HepG2 (cell line): Measurements from ENCODE around the gene CNOT1. TPM values are rescaled to one million over a fixed set of nuclear protein-coding genes. Genes with fewer than 3 reads are reported as not detected.

Experiments
- CHD2 ChIP-seq: IDR thresholded peaks from 2 replicates; pipeline ENCODE4 v1.6.1; 2011; ENCODE audit warnings: low read depth, low read length, improper control_type of control experiment
- DPF2 ChIP-seq: sonication (generic); formaldehyde crosslinking; IDR thresholded peaks from 2 replicates; pipeline ENCODE4 v1.4.0; 2020; ENCODE audit warnings: mild to moderate bottlenecking, low read depth, missing genetic modification reagents, borderline replicate concordance
- ELF1 ChIP-seq: sonication (generic); formaldehyde crosslinking; IDR thresholded peaks from 2 replicates; pipeline ENCODE4 v1.4.0; 2020; ENCODE audit warnings: missing genetic modification reagents
- HDAC6 ChIP-seq: fragments of 200-600 bp; sonication (generic); IDR thresholded peaks from 2 replicates; pipeline ENCODE4 v1.7.0; 2017; ENCODE audit warnings: mild to moderate bottlenecking, antibody characterized with exemption, low read length, low read depth
- PCBP1 ChIP-seq: fragments of 200-400 bp; formaldehyde crosslinking; IDR thresholded peaks from 2 replicates; pipeline ENCODE4 v1.6.1; 2017; ENCODE audit warnings: mild to moderate bottlenecking, low read depth, low read length, borderline replicate concordance
- SETDB1 ChIP-seq: sonication (generic); formaldehyde crosslinking; IDR thresholded peaks from 2 replicates; pipeline ENCODE4 v1.5.1; 2020; ENCODE audit warnings: missing genetic modification reagents, mild to moderate bottlenecking, borderline replicate concordance
- SIX4 ChIP-seq: sonication (generic); formaldehyde crosslinking; IDR thresholded peaks from 2 replicates; pipeline ENCODE4 v1.4.0; 2020; ENCODE audit warnings: missing genetic modification reagents
- ZNF256 ChIP-seq: sonication (generic); formaldehyde crosslinking; conservative IDR thresholded peaks from 2 replicates; pipeline ENCODE4 v1.4.0; 2020; ENCODE audit warnings: missing genetic modification reagents
- ZNF446 ChIP-seq: sonication (generic); formaldehyde crosslinking; IDR thresholded peaks from 2 replicates; pipeline ENCODE4 v1.5.0; 2020; ENCODE audit warnings: mild to moderate bottlenecking, missing genetic modification reagents
- ZNF616 ChIP-seq: sonication (generic); formaldehyde crosslinking; IDR thresholded peaks from 2 replicates; pipeline ENCODE4 v1.5.0; 2020; ENCODE audit warnings: low read depth, mild to moderate bottlenecking, missing genetic modification reagents
- ZNF776 ChIP-seq: sonication (generic); formaldehyde crosslinking; IDR thresholded peaks from 2 replicates; pipeline ENCODE4 v1.4.0; 2020; ENCODE audit warnings: mild to moderate bottlenecking, missing genetic modification reagents
- ZSCAN21 ChIP-seq: sonication (generic); formaldehyde crosslinking; IDR thresholded peaks from 2 replicates; pipeline ENCODE4 v1.8.0; 2022; ENCODE audit warnings: mild to moderate bottlenecking, missing genetic modification reagents, moderate library complexity, borderline replicate concordance
- polyA plus RNA-seq, 8 experiments: library from polyadenylated mRNA; depleted of rRNA in 3 of 8; stranded (reverse) in 7 of 8; unstranded in 1 of 8; fragments of >200 nt; fragmentation: Illumina TruSeq in 4 of 8; extraction: Trizol in 4 of 8; gene quantifications; 2 replicates each; pipeline versions ENCODE4 v1.2.1 to v1.2.3, GENCODE V29; 2011 to 2016; ENCODE audit warnings: low read depth in 4 of 8, missing spikeins in 1 of 8, mixed read lengths in 1 of 8; ENCODE audit not compliant: insufficient read depth in 1 of 8
- total RNA-seq, 5 experiments: library from RNA; depleted of rRNA; stranded (reverse); fragments of >200 nt; fragmentation: Illumina TruSeq; extraction: Trizol; gene quantifications; 2 replicates each; pipeline ENCODE4 v1.2.3, GENCODE V29; 2016; ENCODE audit warnings: low read depth in 1 of 5
- TF ChIP-seq, protein P1 (sequence below): sonication (generic); formaldehyde crosslinking; IDR thresholded peaks from 2 replicates; pipeline ENCODE4 v1.5.0; 2020; ENCODE audit warnings: mild to moderate bottlenecking, missing genetic modification reagents
- TF ChIP-seq, protein P2 (sequence below): sonication (generic); formaldehyde crosslinking; IDR thresholded peaks from 2 replicates; pipeline ENCODE4 v1.4.0; 2020; ENCODE audit warnings: missing genetic modification reagents
- TF ChIP-seq, protein P3 (sequence below): sonication (generic); formaldehyde crosslinking; IDR thresholded peaks from 2 replicates; pipeline ENCODE4 v1.8.0; 2022; ENCODE audit warnings: missing genetic modification reagents, low read depth, mild to moderate bottlenecking, borderline replicate concordance
- TF ChIP-seq, protein P4 (sequence below): sonication (generic); formaldehyde crosslinking; IDR thresholded peaks from 2 replicates; pipeline ENCODE4 v1.5.0; 2020; ENCODE audit warnings: mild to moderate bottlenecking, missing genetic modification reagents, moderate library complexity
- TF ChIP-seq, protein P5 (sequence below): sonication (generic); formaldehyde crosslinking; IDR thresholded peaks from 2 replicates; pipeline ENCODE4 v1.4.0; 2020; ENCODE audit warnings: missing genetic modification reagents, borderline replicate concordance
- TF ChIP-seq, protein P6 (sequence below): IDR thresholded peaks from 2 replicates; pipeline ENCODE4 v1.6.1; 2016; ENCODE audit warnings: missing compliant biosample characterization, missing genetic modification reagents, borderline replicate concordance
- TF ChIP-seq, protein P7 (sequence below): sonication (generic); formaldehyde crosslinking; IDR thresholded peaks from 2 replicates; pipeline ENCODE4 v1.8.0; 2022; ENCODE audit warnings: low read depth, missing genetic modification reagents

Gene CNOT1
- total and polyA plus RNA-seq, 2 of the 13 experiments (the other 11 are each of a cell fraction or from before 2014, with no cell fraction given): 188 to 232 TPM

DNA sequence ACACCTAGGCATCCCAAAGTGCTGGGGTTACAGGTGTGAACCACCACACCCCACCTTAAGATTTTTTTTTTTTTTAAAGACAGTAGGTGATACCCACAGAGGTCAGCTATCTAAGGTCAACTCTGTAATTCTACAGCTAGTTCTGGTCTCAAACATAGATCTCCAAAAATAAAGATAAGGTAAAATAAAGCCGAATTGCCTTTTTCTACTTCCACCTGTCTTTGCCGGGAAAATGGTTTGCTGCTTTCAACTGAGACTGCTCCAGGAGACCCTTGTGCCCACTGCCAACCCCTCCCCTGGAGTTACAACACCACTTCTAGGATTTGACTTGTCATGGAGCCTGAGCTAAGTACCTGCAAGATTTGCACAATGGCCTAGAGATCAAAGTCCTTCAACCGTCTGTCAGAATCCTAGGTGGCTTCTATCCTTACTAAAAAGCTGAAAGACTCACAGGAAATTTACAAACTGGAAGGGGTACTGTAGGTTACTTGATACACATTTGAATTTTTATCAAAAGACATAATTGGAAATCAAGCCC is 4.7 kb upstream of the CNOT1 start (continued):
- TF ChIP-seq, protein P1, sequence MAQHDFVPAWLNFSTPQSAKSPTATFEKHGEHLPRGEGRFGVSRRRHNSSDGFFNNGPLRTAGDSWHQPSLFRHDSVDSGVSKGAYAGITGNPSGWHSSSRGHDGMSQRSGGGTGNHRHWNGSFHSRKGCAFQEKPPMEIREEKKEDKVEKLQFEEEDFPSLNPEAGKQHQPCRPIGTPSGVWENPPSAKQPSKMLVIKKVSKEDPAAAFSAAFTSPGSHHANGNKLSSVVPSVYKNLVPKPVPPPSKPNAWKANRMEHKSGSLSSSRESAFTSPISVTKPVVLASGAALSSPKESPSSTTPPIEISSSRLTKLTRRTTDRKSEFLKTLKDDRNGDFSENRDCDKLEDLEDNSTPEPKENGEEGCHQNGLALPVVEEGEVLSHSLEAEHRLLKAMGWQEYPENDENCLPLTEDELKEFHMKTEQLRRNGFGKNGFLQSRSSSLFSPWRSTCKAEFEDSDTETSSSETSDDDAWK (CRISPR knock-in tag): no peak
- TF ChIP-seq ZNF776 (CRISPR knock-in tag) (no peak), ZNF446 (CRISPR knock-in tag) (no peak), SIX4 (CRISPR knock-in tag) (no peak), SETDB1 (CRISPR knock-in tag) (no peak), ZSCAN21 (CRISPR knock-in tag) (peak; percentile 87), ZNF256 (CRISPR knock-in tag) (0 out of 2 replicates have a peak, but pooled peaks have one; percentile 21), ELF1 (CRISPR knock-in tag) (no peak), HDAC6 (no peak), CHD2 (no peak), DPF2 (no peak; the same call in 1 of the 2 replicates), ZNF616 (no peak), PCBP1 (no peak)
- TF ChIP-seq, protein P2, sequence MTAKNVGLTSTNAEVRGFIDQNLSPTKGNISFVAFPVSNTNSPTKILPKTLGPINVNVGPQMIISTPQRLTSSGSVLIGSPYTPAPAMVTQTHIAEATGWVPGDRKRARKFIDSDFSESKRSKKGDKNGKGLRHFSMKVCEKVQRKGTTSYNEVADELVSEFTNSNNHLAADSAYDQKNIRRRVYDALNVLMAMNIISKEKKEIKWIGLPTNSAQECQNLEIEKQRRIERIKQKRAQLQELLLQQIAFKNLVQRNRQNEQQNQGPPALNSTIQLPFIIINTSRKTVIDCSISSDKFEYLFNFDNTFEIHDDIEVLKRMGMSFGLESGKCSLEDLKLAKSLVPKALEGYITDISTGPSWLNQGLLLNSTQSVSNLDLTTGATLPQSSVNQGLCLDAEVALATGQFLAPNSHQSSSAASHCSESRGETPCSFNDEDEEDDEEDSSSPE (CRISPR knock-in tag): no peak
- TF ChIP-seq, protein P3, sequence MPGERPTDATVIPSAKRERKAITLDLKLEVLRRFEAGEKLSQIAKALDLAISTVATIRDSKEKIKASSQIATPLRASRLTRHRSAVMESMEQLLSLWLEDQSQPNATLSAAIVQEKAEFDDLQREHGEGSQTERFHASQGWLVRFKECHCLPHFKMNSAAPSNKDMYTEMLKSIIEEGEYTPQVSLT (CRISPR knock-in tag): no peak
- TF ChIP-seq, protein P4, sequence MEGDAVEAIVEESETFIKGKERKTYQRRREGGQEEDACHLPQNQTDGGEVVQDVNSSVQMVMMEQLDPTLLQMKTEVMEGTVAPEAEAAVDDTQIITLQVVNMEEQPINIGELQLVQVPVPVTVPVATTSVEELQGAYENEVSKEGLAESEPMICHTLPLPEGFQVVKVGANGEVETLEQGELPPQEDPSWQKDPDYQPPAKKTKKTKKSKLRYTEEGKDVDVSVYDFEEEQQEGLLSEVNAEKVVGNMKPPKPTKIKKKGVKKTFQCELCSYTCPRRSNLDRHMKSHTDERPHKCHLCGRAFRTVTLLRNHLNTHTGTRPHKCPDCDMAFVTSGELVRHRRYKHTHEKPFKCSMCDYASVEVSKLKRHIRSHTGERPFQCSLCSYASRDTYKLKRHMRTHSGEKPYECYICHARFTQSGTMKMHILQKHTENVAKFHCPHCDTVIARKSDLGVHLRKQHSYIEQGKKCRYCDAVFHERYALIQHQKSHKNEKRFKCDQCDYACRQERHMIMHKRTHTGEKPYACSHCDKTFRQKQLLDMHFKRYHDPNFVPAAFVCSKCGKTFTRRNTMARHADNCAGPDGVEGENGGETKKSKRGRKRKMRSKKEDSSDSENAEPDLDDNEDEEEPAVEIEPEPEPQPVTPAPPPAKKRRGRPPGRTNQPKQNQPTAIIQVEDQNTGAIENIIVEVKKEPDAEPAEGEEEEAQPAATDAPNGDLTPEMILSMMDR (CRISPR knock-in tag): no peak
- TF ChIP-seq, protein P5, sequence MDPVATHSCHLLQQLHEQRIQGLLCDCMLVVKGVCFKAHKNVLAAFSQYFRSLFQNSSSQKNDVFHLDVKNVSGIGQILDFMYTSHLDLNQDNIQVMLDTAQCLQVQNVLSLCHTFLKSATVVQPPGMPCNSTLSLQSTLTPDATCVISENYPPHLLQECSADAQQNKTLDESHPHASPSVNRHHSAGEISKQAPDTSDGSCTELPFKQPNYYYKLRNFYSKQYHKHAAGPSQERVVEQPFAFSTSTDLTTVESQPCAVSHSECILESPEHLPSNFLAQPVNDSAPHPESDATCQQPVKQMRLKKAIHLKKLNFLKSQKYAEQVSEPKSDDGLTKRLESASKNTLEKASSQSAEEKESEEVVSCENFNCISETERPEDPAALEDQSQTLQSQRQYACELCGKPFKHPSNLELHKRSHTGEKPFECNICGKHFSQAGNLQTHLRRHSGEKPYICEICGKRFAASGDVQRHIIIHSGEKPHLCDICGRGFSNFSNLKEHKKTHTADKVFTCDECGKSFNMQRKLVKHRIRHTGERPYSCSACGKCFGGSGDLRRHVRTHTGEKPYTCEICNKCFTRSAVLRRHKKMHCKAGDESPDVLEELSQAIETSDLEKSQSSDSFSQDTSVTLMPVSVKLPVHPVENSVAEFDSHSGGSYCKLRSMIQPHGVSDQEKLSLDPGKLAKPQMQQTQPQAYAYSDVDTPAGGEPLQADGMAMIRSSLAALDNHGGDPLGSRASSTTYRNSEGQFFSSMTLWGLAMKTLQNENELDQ (CRISPR knock-in tag): no peak
- TF ChIP-seq, protein P6, sequence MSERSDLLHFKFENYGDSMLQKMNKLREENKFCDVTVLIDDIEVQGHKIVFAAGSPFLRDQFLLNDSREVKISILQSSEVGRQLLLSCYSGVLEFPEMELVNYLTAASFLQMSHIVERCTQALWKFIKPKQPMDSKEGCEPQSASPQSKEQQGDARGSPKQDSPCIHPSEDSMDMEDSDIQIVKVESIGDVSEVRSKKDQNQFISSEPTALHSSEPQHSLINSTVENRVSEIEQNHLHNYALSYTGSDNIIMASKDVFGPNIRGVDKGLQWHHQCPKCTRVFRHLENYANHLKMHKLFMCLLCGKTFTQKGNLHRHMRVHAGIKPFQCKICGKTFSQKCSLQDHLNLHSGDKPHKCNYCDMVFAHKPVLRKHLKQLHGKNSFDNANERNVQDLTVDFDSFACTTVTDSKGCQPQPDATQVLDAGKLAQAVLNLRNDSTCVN: no peak
- TF ChIP-seq, protein P7, sequence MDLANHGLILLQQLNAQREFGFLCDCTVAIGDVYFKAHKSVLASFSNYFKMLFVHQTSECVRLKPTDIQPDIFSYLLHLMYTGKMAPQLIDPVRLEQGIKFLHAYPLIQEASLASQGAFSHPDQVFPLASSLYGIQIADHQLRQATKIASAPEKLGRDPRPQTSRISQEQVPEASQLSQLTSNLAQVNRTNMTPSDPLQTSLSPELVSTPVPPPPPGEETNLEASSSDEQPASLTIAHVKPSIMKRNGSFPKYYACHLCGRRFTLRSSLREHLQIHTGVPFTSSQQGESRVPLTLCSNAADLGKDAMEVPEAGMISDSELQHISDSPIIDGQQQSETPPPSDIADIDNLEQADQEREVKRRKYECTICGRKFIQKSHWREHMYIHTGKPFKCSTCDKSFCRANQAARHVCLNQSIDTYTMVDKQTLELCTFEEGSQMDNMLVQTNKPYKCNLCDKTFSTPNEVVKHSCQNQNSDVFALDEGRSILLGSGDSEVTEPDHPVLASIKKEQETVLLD (CRISPR knock-in tag): no peak
